ENCODE data around the gene NAGPA.

- TF ChIP-seq CTCF (IDR thresholded peaks at IDR 0.05) (no peak), TEAD4 (CRISPR knock-in tag; IDR thresholded peaks at IDR 0.05) (no peak), GABPB1 (CRISPR knock-in tag; IDR thresholded peaks at IDR 0.05) (no peak), NFE2L1 (CRISPR knock-in tag; IDR thresholded peaks at IDR 0.05) (no peak), PRDM15 (CRISPR knock-in tag; IDR thresholded peaks at IDR 0.05) (no peak), SMAD4 (CRISPR knock-in tag; IDR thresholded peaks at IDR 0.05) (no peak)
Measured at GRCh38 chr16:5024632-5025031, 9.1 kb downstream of the NAGPA start.

Measured in WTC11 (cell line).